ENCODE measurements around the gene TRAFD1. TPM values are rescaled to one million over a fixed set of nuclear protein-coding genes. Genes with fewer than 3 reads are reported as not detected.

TRAFD1 gene
- total RNA-seq, 8 experiments from 2014 or later = 30.6 to 47.1 (median 37.5) TPM

DNA sequence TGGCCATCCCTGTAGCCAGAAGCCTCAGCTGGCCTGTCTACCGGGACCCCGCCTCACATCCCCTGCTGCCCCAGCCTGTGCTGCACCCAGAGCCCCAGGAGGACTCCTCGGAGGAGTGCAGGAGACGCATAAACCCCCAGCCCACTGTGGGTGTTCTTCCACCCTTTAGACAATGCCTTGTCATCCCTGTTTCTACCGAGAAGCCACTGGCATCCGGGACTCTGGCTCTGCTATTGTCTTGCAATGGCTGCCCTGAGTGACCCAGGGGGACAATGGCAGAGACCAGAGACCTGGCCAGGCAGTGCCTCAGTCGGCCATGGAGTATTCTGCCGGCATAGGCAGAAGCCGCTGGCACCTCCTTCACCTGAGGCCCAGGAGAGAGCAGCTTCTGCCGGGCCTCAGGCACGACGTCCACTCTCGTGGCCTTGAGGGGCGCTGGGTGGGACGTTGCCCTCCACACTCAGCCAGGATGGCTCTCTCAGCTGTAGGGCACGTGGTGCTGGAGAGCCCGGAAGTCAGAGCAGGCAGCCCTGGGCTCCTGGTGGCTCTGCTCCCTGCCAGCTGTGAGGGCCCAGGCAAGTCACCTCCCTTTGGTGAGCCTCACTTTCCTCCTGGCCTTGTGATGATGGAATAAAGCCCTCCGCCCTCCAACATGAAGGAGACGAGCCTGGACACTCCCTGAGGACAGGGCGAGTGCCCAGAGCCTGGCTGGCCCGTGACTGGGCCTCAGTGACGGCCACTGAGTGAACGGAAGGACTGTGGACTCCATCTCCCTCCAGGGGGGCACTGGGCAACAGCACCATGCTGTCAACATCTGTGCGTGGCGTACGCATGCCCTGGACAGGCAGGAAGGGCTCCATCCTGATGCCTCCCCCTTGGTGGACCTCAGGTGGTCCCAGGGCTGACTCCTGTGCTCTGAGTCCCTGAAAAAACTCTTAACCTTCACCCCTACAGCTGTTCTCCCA, 41.0 kb downstream of the TRAFD1 start:
- in situ Hi-C loops (cut with MboI; ENCODE audit: low pct_unique_long_range_greater_than_20kb in 2 of 9, low sequenced_read_pairs in 9 of 9, unreplicated experiment in 9 of 9) = no loop called here
- Histone ChIP-seq H3K4me1 (replicated peaks in 1 of 2) (no peaks in the 10 kb centered on the region), H3K4me3 (no peak overlapping the region), H3K27ac (no peak overlapping the region)
- no peak for ATAC-seq (replicated peaks in 6 of 8)
- WGBS, 10 experiments = 80 to 100% (median 94%) methylated on average over 1 to 11 of the region's 26 CpGs; no CpG with 5 or more reads in 2 of the 10 experiments

DNA sequence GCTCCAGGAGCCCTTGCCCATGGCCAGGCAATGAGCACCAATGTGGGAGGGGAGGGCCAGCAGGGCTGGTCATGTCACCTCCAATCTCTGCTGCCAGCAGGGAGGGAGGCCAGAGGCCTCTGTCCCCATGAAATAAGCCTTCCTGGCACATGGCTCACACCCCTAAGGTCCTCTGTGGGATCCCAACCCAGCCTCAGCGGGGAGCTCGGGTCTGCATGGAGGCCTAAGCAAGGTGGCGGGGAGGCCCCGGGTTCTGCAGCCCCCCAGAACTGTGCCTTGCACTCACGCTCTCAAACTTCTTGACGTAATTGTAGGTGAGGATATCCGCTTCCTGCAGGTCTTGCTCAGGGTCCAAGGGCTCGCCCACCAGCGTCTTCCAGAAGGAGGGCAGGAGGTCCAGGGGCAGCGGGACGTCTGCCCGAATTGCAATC, 41.7 kb downstream of the TRAFD1 start:
- Histone ChIP-seq H3K4me1 (replicated peaks in 1 of 2) (no peaks in the 10 kb centered on the region), H3K4me3 (no peak overlapping the region), H3K27ac (no peak overlapping the region)
- no peak for ATAC-seq (replicated peaks in 6 of 8)
- WGBS, 10 experiments = 80 to 100% (median 93%) methylated on average over 1 to 6 of the region's 12 CpGs; no CpG with 5 or more reads in 6 of the 10 experiments
- in situ Hi-C loops (cut with MboI; ENCODE audit: low pct_unique_long_range_greater_than_20kb in 2 of 9, low sequenced_read_pairs in 9 of 9, unreplicated experiment in 9 of 9) = no loop called here

- Histone ChIP-seq H3K4me3 (no peak overlapping the region), H3K4me1 (replicated peaks in 1 of 2) (no peaks in the 10 kb centered on the region), H3K27ac (no peak overlapping the region)
- ATAC-seq (replicated peaks in 6 of 8) = no peak
- 90 to 100% (median 100%) methylated on average over 1 to 14 of the region's 32 CpGs; no CpG with 5 or more reads in 4 of the 10 experiments for WGBS, 10 experiments
- in situ Hi-C loops (cut with MboI; ENCODE audit: low pct_unique_long_range_greater_than_20kb in 2 of 9, low sequenced_read_pairs in 9 of 9, unreplicated experiment in 9 of 9) = no loop called here
Measured at GRCh38 chr12:112167718-112168525, 42.6 kb downstream of the TRAFD1 start.

GRCh38 chr12:112168561-112168971, 43.2 kb downstream of the TRAFD1 start:
- Histone ChIP-seq H3K27ac (no peak overlapping the region), H3K4me1 (replicated peaks in 1 of 2) (no peaks in the 10 kb centered on the region), H3K4me3 (no peak overlapping the region)
- in situ Hi-C loops (cut with MboI; ENCODE audit: low pct_unique_long_range_greater_than_20kb in 2 of 9, low sequenced_read_pairs in 9 of 9, unreplicated experiment in 9 of 9) = no loop called here
- 80 to 100% (median 93%) methylated on average over 1 to 3 of the region's 8 CpGs; no CpG with 5 or more reads in 5 of the 10 experiments for WGBS, 10 experiments
- ATAC-seq (replicated peaks in 6 of 8) = peak in 2 of 8 experiments; percentile 4 to 6

GRCh38 chr12:112169161-112169872, 44.0 kb downstream of the TRAFD1 start:
- no peaks in the 10 kb centered on the region for H3K4me1 ChIP-seq (replicated peaks in 1 of 2)
- no peak overlapping the region for H3K4me3 ChIP-seq
- 75 to 98% methylated on average over 2 to 5 of the region's 19 CpGs; no CpG with 5 or more reads in 8 of the 10 experiments for WGBS, 10 experiments
- in situ Hi-C loops (cut with MboI; ENCODE audit: low pct_unique_long_range_greater_than_20kb in 2 of 9, low sequenced_read_pairs in 9 of 9, unreplicated experiment in 9 of 9) = no loop called here
- no peak overlapping the region for H3K27ac ChIP-seq
- peak in 5 of 8 experiments; percentile 11 to 23 (median 14) for ATAC-seq (replicated peaks in 6 of 8)

- 87 to 100% (median 93%) methylated on average over 2 to 3 of the region's 7 CpGs; no CpG with 5 or more reads in 7 of the 10 experiments for WGBS, 10 experiments
Measured at GRCh38 chr12:112169966-112170365, 44.6 kb downstream of the TRAFD1 start.

GRCh38 chr12:112170376-112170775, 45.0 kb downstream of the TRAFD1 start:
- peak in 4 of 8 experiments; percentile 42 to 83 (median 56) for ATAC-seq (replicated peaks in 6 of 8)
- no peaks in the 10 kb centered on the region for H3K4me1 ChIP-seq (replicated peaks in 1 of 2)
- no peak overlapping the region for H3K4me3 ChIP-seq
- no peak overlapping the region for H3K27ac ChIP-seq
- 14 to 96% (median 70%) methylated on average over 1 to 8 of the region's 8 CpGs; no CpG with 5 or more reads in 2 of the 10 experiments for WGBS, 10 experiments
- in situ Hi-C loops (cut with MboI; ENCODE audit: low pct_unique_long_range_greater_than_20kb in 2 of 9, low sequenced_read_pairs in 9 of 9, unreplicated experiment in 9 of 9) = no loop called here

More at GRCh38 chr12:112169966-112170365, 44.6 kb downstream of the TRAFD1 start:
- in situ Hi-C loops (cut with MboI; ENCODE audit: low pct_unique_long_range_greater_than_20kb in 2 of 9, low sequenced_read_pairs in 9 of 9, unreplicated experiment in 9 of 9) = no loop called here
- Histone ChIP-seq H3K27ac (no peak overlapping the region), H3K4me1 (replicated peaks in 1 of 2) (no peaks in the 10 kb centered on the region), H3K4me3 (no peak overlapping the region)
- peak in 2 of 8 experiments; percentile 3 to 9 for ATAC-seq (replicated peaks in 6 of 8)

DNA sequence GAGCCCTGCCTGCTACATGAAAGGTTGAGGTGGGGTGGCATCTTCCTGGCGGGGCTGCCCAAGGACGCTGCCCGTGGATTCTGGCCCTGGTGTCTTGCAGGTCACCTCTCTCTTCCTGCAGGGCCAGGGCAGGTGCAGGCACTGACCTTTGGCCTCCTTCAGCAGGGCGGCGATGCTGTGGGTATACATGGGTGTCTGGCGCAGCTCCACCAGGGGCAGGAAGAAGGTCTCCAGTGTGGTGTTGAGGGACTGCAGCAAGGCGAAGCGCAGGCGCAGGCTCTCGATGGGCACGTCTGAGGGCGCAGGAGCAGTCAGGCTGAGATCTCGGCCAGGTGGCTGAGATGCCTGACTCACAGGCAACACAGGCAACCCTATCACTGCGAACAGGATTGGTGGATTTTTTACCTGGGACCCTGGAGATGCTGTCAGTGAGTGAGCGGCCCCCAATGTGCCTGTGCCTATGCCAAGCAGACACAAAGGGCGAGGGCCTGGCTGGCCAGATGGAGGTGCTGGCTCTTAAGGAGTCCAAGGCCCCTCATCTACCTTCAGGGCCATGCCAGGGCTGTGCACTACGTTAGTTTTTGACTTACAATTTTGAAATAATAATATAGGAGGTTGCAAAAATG, 45.7 kb downstream of the TRAFD1 start:
- H3K4me1 ChIP-seq (replicated peaks in 1 of 2) = no peaks in the 10 kb centered on the region
- 57 to 100% (median 91%) methylated on average over 1 to 4 of the region's 17 CpGs; no CpG with 5 or more reads in 7 of the 10 experiments for WGBS, 10 experiments
- H3K27ac ChIP-seq = no peak overlapping the region
- H3K4me3 ChIP-seq = no peak overlapping the region
- no peak for ATAC-seq (replicated peaks in 6 of 8)
- in situ Hi-C loops (cut with MboI; ENCODE audit: low pct_unique_long_range_greater_than_20kb in 2 of 9, low sequenced_read_pairs in 9 of 9, unreplicated experiment in 9 of 9) = no loop called here

- 80 to 100% (median 100%) methylated on average over 1 to 5 of the region's 21 CpGs; no CpG with 5 or more reads in 1 of the 10 experiments for WGBS, 10 experiments
- Histone ChIP-seq H3K4me1 (replicated peaks in 1 of 2) (no peaks in the 10 kb centered on the region), H3K27ac (no peak overlapping the region), H3K4me3 (no peak overlapping the region)
- no peak for ATAC-seq (replicated peaks in 6 of 8)
- in situ Hi-C loops (cut with MboI; ENCODE audit: low pct_unique_long_range_greater_than_20kb in 2 of 9, low sequenced_read_pairs in 9 of 9, unreplicated experiment in 9 of 9) = no loop called here
Measured at GRCh38 chr12:112172556-112173324, 47.4 kb downstream of the TRAFD1 start.

DNA sequence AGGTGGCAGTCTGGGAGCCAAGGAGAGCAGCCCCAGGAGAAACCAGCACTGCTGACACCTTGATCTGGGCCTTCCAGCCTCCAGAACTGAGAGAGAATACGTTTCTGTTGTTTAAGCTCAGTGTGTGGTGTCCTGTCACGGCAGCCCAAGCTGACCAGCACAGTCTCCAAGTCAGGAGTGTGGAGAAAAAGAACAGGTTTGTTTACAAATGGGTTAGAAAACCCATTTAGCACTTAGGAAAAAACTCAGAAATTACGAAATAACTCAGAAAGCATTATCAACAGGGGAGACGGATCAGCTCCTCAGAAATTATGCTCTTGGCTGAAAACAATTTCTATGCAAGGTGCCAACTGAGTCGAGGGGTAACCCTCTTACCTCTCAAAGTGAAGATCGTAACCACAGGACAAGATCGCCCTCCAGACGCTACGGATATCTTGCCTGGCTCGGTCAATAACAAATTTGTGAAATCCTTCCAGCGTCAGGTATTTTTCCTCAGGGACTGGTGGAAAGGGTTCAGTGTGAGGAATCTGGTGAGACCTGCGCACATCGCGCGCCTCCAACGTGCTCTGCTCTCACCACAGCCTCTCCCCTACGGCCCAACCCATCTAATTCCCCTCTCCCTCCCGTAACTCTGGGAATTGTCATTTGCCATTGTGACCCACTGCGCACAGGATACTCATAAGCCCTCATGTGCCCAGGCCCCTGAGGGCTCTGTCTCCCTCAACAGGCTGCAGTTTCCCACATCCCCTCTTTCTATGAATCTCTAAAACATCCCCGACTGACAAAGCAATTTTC, 50.2 kb downstream of the TRAFD1 start:
- in situ Hi-C loops (cut with MboI; ENCODE audit: low pct_unique_long_range_greater_than_20kb in 2 of 9, low sequenced_read_pairs in 9 of 9, unreplicated experiment in 9 of 9) = no loop called here
- H3K4me3 ChIP-seq = no peak overlapping the region
- ATAC-seq (replicated peaks in 6 of 8) = no peak
- no peak overlapping the region for H3K27ac ChIP-seq
- WGBS, 10 experiments = 91 to 100% (median 96%) methylated on average over 5 to 14 of the region's 20 CpGs; no CpG with 5 or more reads in 2 of the 10 experiments
- H3K4me1 ChIP-seq (replicated peaks in 1 of 2) = no peaks in the 10 kb centered on the region
